Osteoblast (primary cell): ENCODE data around the gene DBI. TPM values are rescaled to one million over a fixed set of nuclear protein-coding genes. Genes with fewer than 3 reads are reported as not detected.

Experiments
- DNase-seq: peaks from one replicate; pipeline ENCODE4 v3.0.0; 2011; ENCODE audit warnings: low spot score, mixed read lengths; ENCODE audit not compliant: insufficient read length; ENCODE audit errors: missing footprints
- H2AFZ ChIP-seq: 2 replicates; pipeline ENCODE4 v1.6.0; 2011; ENCODE audit warnings: mild to moderate bottlenecking, low read length
- H3K27ac ChIP-seq: 2 replicates; pipeline ENCODE4 v1.5.1; 2011; ENCODE audit warnings: mild to moderate bottlenecking, low read depth, low read length, moderate library complexity
- H3K27me3 ChIP-seq: 2 replicates; pipeline ENCODE4 v1.6.0; 2012; ENCODE audit warnings: mild to moderate bottlenecking, control low read depth, inconsistent platforms, low read length, moderate library complexity; ENCODE audit not compliant: insufficient read depth
- H3K36me3 ChIP-seq: 2 replicates; pipeline ENCODE4 v1.5.1; 2011; ENCODE audit warnings: mild to moderate bottlenecking, low read length, control low read depth, moderate library complexity; ENCODE audit not compliant: insufficient read depth
- H3K4me1 ChIP-seq: 2 replicates; pipeline ENCODE4 v1.5.1; 2011; ENCODE audit warnings: mild to moderate bottlenecking, low read length, control low read depth, moderate library complexity; ENCODE audit not compliant: insufficient read depth
- H3K4me2 ChIP-seq: 2 replicates; pipeline ENCODE4 v1.6.0; 2011; ENCODE audit warnings: mild to moderate bottlenecking, low read length; ENCODE audit not compliant: insufficient read depth
- H3K4me3 ChIP-seq: fragments of 200-600 bp; sonication (generic); 3 replicates; pipeline ENCODE4 v1.5.1; 2012; ENCODE audit warnings: mild to moderate bottlenecking, low read length, inconsistent platforms; ENCODE audit not compliant: insufficient read depth
- H3K79me2 ChIP-seq: 2 replicates; pipeline ENCODE4 v1.6.0; 2012; ENCODE audit warnings: mild to moderate bottlenecking, low read length, control low read depth, inconsistent platforms; ENCODE audit not compliant: insufficient read depth
- H3K9me3 ChIP-seq: 2 replicates; pipeline ENCODE4 v1.5.1; 2011; ENCODE audit warnings: low read depth, low read length, control low read depth
- H4K20me1 ChIP-seq: 2 replicates; pipeline ENCODE4 v1.6.0; 2012; ENCODE audit warnings: mild to moderate bottlenecking, low read length, control low read depth; ENCODE audit not compliant: insufficient read depth
- total RNA-seq: library from RNA; depleted of rRNA; stranded (reverse); fragments of >200 nt; gene quantifications from 2 replicates; pipeline ENCODE4 v1.2.3, GENCODE V29; 2012
- TF ChIP-seq, protein P1 (sequence below): IDR thresholded peaks from 2 replicates; pipeline ENCODE4 v1.5.1; 2011; ENCODE audit warnings: mild to moderate bottlenecking, low read depth, low read length, moderate library complexity; ENCODE audit errors: extremely low read depth

The DBI gene
- total RNA-seq, 1 donor, result 65.1 TPM

DNA sequence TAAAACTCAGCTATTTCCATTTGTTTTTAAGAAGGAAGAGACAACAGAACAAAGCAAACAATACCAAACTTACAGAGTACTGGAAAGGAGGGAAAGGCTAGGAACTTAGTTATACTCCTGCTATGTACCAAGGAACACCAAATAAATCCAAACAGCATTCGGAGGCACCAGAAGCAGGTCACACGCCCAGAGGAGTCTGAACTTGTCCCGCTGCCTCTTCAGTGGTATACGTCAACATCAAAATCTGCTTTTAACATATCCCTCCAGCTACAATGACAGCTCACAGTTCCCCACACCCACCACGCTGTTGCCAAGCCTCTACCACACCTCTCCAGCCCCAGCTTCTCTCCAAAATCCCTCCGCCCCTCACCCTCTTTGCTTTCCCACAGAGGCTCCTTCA, 17.5 kb upstream of the DBI start:
- Histone ChIP-seq H4K20me1 (peaks cover 7% of the 10 kb centered on the region), H3K79me2 (no peaks in the 10 kb centered on the region)

GRCh38 chr2:119350311-119350998, 16.3 kb upstream of the DBI start:
- Histone ChIP-seq H2AFZ (no peak overlapping the region), H3K4me1 (no peaks in the 10 kb centered on the region), H3K27ac (no peak overlapping the region), H3K9me3 (no peaks in the 10 kb centered on the region), H3K4me2 (no peak overlapping the region), H4K20me1 (peaks cover 7% of the 10 kb centered on the region), H3K27me3 (no peaks in the 10 kb centered on the region), H3K36me3 (no peaks in the 10 kb centered on the region), H3K79me2 (no peaks in the 10 kb centered on the region), H3K4me3 (no peak overlapping the region)
- no peak for DNase-seq
- TF ChIP-seq, protein P1, sequence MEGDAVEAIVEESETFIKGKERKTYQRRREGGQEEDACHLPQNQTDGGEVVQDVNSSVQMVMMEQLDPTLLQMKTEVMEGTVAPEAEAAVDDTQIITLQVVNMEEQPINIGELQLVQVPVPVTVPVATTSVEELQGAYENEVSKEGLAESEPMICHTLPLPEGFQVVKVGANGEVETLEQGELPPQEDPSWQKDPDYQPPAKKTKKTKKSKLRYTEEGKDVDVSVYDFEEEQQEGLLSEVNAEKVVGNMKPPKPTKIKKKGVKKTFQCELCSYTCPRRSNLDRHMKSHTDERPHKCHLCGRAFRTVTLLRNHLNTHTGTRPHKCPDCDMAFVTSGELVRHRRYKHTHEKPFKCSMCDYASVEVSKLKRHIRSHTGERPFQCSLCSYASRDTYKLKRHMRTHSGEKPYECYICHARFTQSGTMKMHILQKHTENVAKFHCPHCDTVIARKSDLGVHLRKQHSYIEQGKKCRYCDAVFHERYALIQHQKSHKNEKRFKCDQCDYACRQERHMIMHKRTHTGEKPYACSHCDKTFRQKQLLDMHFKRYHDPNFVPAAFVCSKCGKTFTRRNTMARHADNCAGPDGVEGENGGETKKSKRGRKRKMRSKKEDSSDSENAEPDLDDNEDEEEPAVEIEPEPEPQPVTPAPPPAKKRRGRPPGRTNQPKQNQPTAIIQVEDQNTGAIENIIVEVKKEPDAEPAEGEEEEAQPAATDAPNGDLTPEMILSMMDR, result no peak

More for the DNA sequence above, 17.5 kb upstream of the DBI start:
- Histone ChIP-seq H2AFZ (no peak overlapping the region), H3K27me3 (no peaks in the 10 kb centered on the region), H3K4me1 (no peaks in the 10 kb centered on the region), H3K9me3 (no peaks in the 10 kb centered on the region), H3K36me3 (no peaks in the 10 kb centered on the region), H3K27ac (no peak overlapping the region), H3K4me2 (no peak overlapping the region), H3K4me3 (no peak overlapping the region)
- DNase-seq, result no peak
- TF ChIP-seq, protein P1, result no peak

GRCh38 chr2:119352357-119352756, 14.4 kb upstream of the DBI start:
- no peak overlapping the region for H3K4me3 ChIP-seq
- no peaks in the 10 kb centered on the region for H3K27me3 ChIP-seq
- H3K9me3 ChIP-seq, result no peaks in the 10 kb centered on the region
- TF ChIP-seq, protein P1, result no peak
- H4K20me1 ChIP-seq, result peaks cover 7% of the 10 kb centered on the region
- H2AFZ ChIP-seq, result no peak overlapping the region
- no peaks in the 10 kb centered on the region for H3K4me1 ChIP-seq
- DNase-seq, result no peak
- H3K4me2 ChIP-seq, result no peak overlapping the region
- no peaks in the 10 kb centered on the region for H3K36me3 ChIP-seq
- H3K27ac ChIP-seq, result no peak overlapping the region
- H3K79me2 ChIP-seq, result no peaks in the 10 kb centered on the region

GRCh38 chr2:119354860-119355259, 11.9 kb upstream of the DBI start:
- no peak overlapping the region for H3K4me2 ChIP-seq
- no peak overlapping the region for H3K27ac ChIP-seq
- H3K4me3 ChIP-seq, result no peak overlapping the region
- H3K36me3 ChIP-seq, result no peaks in the 10 kb centered on the region
- no peak overlapping the region for H2AFZ ChIP-seq
- H4K20me1 ChIP-seq, result peaks cover 7% of the 10 kb centered on the region
- H3K4me1 ChIP-seq, result no peaks in the 10 kb centered on the region
- TF ChIP-seq, protein P1, result no peak
- no peak for DNase-seq
- H3K9me3 ChIP-seq, result no peaks in the 10 kb centered on the region
- no peaks in the 10 kb centered on the region for H3K27me3 ChIP-seq
- no peaks in the 10 kb centered on the region for H3K79me2 ChIP-seq
